DOHH2 (cell line): Measurements from ENCODE around the gene TBL3.

ENCODE experiments used
- H3F3A ChIP-seq: fragments of 200-600 bp; sonication (generic), shearing (Covaris generic); 2 replicates; pipeline ENCODE4 v1.6.0; 2016; ENCODE audit warnings: antibody characterized with exemption, mild to moderate bottlenecking; ENCODE audit not compliant: control insufficient read depth, insufficient read depth
- H3K27ac ChIP-seq: fragments of 200-600 bp; sonication (generic); 2 replicates; pipeline ENCODE4 v1.5.1; 2014; ENCODE audit warnings: low read depth, mild to moderate bottlenecking, low read length, moderate library complexity
- H3K27me3 ChIP-seq: fragments of 200-600 bp; sonication (generic); 2 replicates; pipeline ENCODE4 v1.6.1; 2014; ENCODE audit warnings: mild to moderate bottlenecking, low read length, mixed read lengths; ENCODE audit not compliant: control insufficient read depth
- H3K36me3 ChIP-seq: fragments of 200-600 bp; sonication (generic); 2 replicates; pipeline ENCODE4 v1.6.1; 2014; ENCODE audit warnings: mild to moderate bottlenecking, low read length, moderate library complexity, mixed read lengths; ENCODE audit not compliant: control insufficient read depth
- H3K4me1 ChIP-seq: fragments of 200-600 bp; sonication (generic); 2 replicates; pipeline ENCODE4 v1.6.1; 2014; ENCODE audit warnings: mild to moderate bottlenecking, low read length, mixed read lengths; ENCODE audit not compliant: control insufficient read depth
- H3K4me2 ChIP-seq: fragments of 200-600 bp; sonication (generic); 2 replicates; pipeline ENCODE4 v1.6.0; 2014; ENCODE audit warnings: mild to moderate bottlenecking, low read length, moderate library complexity
- H3K4me3 ChIP-seq: fragments of 200-600 bp; sonication (generic); 2 replicates; pipeline ENCODE4 v1.5.1; 2014; ENCODE audit warnings: mild to moderate bottlenecking, low read length, mixed read lengths
- H3K79me2 ChIP-seq: fragments of 200-600 bp; sonication (generic); 2 replicates; pipeline ENCODE4 v1.6.1; 2014; ENCODE audit warnings: mild to moderate bottlenecking, low read length, mixed read lengths; ENCODE audit not compliant: control insufficient read depth
- H3K9me2 ChIP-seq: fragments of 200-600 bp; sonication (generic); replicated peaks from 2 replicates; pipeline ENCODE4 v1.6.1; 2014; ENCODE audit warnings: mild to moderate bottlenecking, low read length, mixed read lengths; ENCODE audit not compliant: control insufficient read depth
- H3K9me3 ChIP-seq: fragments of 200-600 bp; sonication (generic); 2 replicates; pipeline ENCODE4 v1.6.1; 2014; ENCODE audit warnings: antibody characterized with exemption, low read length, mixed read lengths; ENCODE audit not compliant: control insufficient read depth, insufficient read depth
- H4K20me1 ChIP-seq: fragments of 200-600 bp; sonication (generic); 2 replicates; pipeline ENCODE4 v1.6.0; 2014; ENCODE audit warnings: low read depth, mild to moderate bottlenecking, antibody characterized with exemption, low read length, moderate library complexity; ENCODE audit not compliant: control insufficient read depth, insufficient read depth
- CTCF ChIP-seq: fragments of 200-600 bp; sonication (generic); IDR thresholded peaks from one replicate; pipeline ENCODE4 v1.5.1; 2014; ENCODE audit warnings: antibody characterized with exemption, mild to moderate bottlenecking, low read depth, low read length; ENCODE audit not compliant: poor library complexity, severe bottlenecking
- EZH2phosphoT487 ChIP-seq: fragments of 200-600 bp; sonication (generic); IDR thresholded peaks from 2 replicates; pipeline ENCODE4 v1.6.1; 2017; ENCODE audit warnings: borderline replicate concordance, mild to moderate bottlenecking, antibody characterized with exemption, low read length, moderate library complexity, mixed read lengths

TBL3 gene

GRCh38 chr16:2002406-2003230 lies 30.8 kb downstream of the TBL3 start:
- no peaks in the 10 kb centered on the region for H3K9me2 ChIP-seq
- H3K4me2 ChIP-seq = no peak overlapping the region
- no peaks in the 10 kb centered on the region for H3K9me3 ChIP-seq
- H3K79me2 ChIP-seq = peaks cover 62% of the 10 kb centered on the region
- no peak overlapping the region for H3K27ac ChIP-seq
- peaks cover 33% of the 10 kb centered on the region for H3K4me1 ChIP-seq
- no peak for TF ChIP-seq EZH2phosphoT487
- no peak for TF ChIP-seq CTCF
- H3K36me3 ChIP-seq = peaks cover 93% of the 10 kb centered on the region
- no peaks in the 10 kb centered on the region for H3F3A ChIP-seq
- peaks cover 27% of the 10 kb centered on the region for H4K20me1 ChIP-seq
- H3K4me3 ChIP-seq = no peak overlapping the region
- no peaks in the 10 kb centered on the region for H3K27me3 ChIP-seq

- Histone ChIP-seq H3F3A (no peaks in the 10 kb centered on the region), H3K4me1 (peaks cover 40% of the 10 kb centered on the region), H3K9me3 (no peaks in the 10 kb centered on the region), H3K27ac (no peak overlapping the region), H3K4me2 (no peak overlapping the region), H3K4me3 (no peak overlapping the region), H3K27me3 (no peaks in the 10 kb centered on the region), H3K79me2 (peaks cover 69% of the 10 kb centered on the region), H3K9me2 (no peaks in the 10 kb centered on the region), H4K20me1 (peaks cover 34% of the 10 kb centered on the region), H3K36me3 (peaks cover 93% of the 10 kb centered on the region)
- no peak for TF ChIP-seq CTCF
- TF ChIP-seq EZH2phosphoT487 = no peak
These were observed 31.5 kb downstream of the TBL3 start for GRCh38 chr16:2003231-2003826.

- TF ChIP-seq EZH2phosphoT487 (no peak), CTCF (peak; percentile 99)
- H3K4me3 ChIP-seq = no peak overlapping the region
- no peaks in the 10 kb centered on the region for H3K9me2 ChIP-seq
- no peaks in the 10 kb centered on the region for H3K27me3 ChIP-seq
- peaks cover 93% of the 10 kb centered on the region for H3K36me3 ChIP-seq
- H4K20me1 ChIP-seq = peaks cover 38% of the 10 kb centered on the region
- H3K79me2 ChIP-seq = peaks cover 76% of the 10 kb centered on the region
- no peaks in the 10 kb centered on the region for H3F3A ChIP-seq
- no peaks in the 10 kb centered on the region for H3K9me3 ChIP-seq
- peaks cover 43% of the 10 kb centered on the region for H3K4me1 ChIP-seq
- H3K4me2 ChIP-seq = peak overlapping the region; percentile 41
- no peak overlapping the region for H3K27ac ChIP-seq
These were observed 32.2 kb downstream of the TBL3 start for GRCh38 chr16:2003827-2004641.
